Uterus (tissue), 2 donors: ENCODE measurements around the gene IRF5.

Source experiments
- CTCF ChIP-seq, 4 experiments: fragments of 200-600 bp in 2 of 4; fragments of 450-650 bp in 2 of 4; sonication (generic) in 2 of 4; IDR thresholded peaks; one replicate each; pipeline ENCODE4 v1.5.1; 2016 to 2019; ENCODE audit warnings: antibody characterized with exemption in 4 of 4, mild to moderate bottlenecking in 2 of 4, moderate library complexity in 1 of 4
- POLR2A ChIP-seq, 2 donors: fragments of 450-650 bp; IDR thresholded peaks; one replicate each; pipeline ENCODE4 v1.6.1; 2016; ENCODE audit warnings: antibody characterized with exemption in 2 of 2, mild to moderate bottlenecking in 1 of 2, moderate library complexity in 1 of 2

GRCh38 chr7:128935342-128935730, 2.4 kb upstream of the IRF5 start:
- TF ChIP-seq POLR2A (IDR thresholded peaks at IDR 0.05) (no peak), CTCF (IDR thresholded peaks at IDR 0.05) (no peak)
